ENCODE data around the gene ARL10.

The ARL10 gene

DNA sequence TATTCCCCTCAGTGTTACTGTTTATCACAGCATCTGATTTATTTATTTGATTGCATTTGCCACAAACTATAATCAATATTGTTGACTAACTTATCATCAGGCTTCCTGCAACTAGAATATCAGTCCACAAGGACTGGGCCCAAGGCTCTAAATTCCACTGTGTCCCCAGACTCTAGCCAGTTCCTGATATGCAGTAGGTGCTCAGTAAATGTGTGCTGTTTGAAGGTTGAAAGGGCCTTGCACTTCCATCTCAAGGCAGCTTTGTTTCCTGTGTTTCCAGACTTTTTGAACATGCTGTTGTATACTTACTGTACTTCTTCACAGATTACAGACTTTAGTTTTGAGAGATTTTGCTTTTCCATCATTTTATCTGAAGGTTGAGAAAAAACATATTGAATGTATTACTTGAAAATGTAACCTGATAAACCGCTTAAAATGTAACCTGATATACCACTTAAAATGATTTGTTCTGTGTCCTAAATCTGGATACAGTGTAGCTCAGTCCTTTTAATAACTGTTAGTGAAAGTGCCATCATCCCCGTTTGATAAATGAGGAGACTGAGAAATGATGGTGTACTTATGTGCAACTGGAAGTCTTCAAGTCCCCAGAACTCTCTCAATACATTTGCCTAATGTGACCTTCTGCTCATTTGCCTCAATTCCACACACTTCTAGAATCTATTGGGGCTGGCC lies 22.4 kb upstream of the ARL10 start:
- Histone ChIP-seq H4K20me1 (ENCODE audit: insufficient read depth, low read length) (no peaks in the 10 kb centered on the region), H2AFZ (ENCODE audit: low read length) (no peak overlapping the region), H3K4me2 (ENCODE audit: low read depth, low read length) (no peak overlapping the region), H3K4me1 (ENCODE audit: low read length) (no peaks in the 10 kb centered on the region), H3K9ac (ENCODE audit: low read length) (no peak overlapping the region), H3K27ac (ENCODE audit: low read length) (no peak overlapping the region), H3K9me3 (replicated peaks; ENCODE audit: insufficient read depth, low read length) (no peaks in the 10 kb centered on the region), H3F3A (ENCODE audit: insufficient read depth, low read length) (no peaks in the 10 kb centered on the region), H3K4me3 (ENCODE audit: low read length) (no peak overlapping the region), H3K27me3 (replicated peaks; ENCODE audit: insufficient read depth, low read length) (no peaks in the 10 kb centered on the region), H3K9me2 (replicated peaks; ENCODE audit: insufficient read depth, low read length) (no peaks in the 10 kb centered on the region), H3K79me2 (ENCODE audit: low read length) (no peaks in the 10 kb centered on the region), H3K36me3 (replicated peaks; ENCODE audit: insufficient read depth, low read length) (no peaks in the 10 kb centered on the region)
- TF ChIP-seq, protein P1, sequence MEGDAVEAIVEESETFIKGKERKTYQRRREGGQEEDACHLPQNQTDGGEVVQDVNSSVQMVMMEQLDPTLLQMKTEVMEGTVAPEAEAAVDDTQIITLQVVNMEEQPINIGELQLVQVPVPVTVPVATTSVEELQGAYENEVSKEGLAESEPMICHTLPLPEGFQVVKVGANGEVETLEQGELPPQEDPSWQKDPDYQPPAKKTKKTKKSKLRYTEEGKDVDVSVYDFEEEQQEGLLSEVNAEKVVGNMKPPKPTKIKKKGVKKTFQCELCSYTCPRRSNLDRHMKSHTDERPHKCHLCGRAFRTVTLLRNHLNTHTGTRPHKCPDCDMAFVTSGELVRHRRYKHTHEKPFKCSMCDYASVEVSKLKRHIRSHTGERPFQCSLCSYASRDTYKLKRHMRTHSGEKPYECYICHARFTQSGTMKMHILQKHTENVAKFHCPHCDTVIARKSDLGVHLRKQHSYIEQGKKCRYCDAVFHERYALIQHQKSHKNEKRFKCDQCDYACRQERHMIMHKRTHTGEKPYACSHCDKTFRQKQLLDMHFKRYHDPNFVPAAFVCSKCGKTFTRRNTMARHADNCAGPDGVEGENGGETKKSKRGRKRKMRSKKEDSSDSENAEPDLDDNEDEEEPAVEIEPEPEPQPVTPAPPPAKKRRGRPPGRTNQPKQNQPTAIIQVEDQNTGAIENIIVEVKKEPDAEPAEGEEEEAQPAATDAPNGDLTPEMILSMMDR (IDR thresholded peaks at IDR 0.05; ENCODE audit: low read length) = no peak
- TF ChIP-seq EZH2phosphoT487 (IDR thresholded peaks at IDR 0.05; ENCODE audit: low read length) (no peak), EZH2 (optimal IDR thresholded peaks at IDR 0.05; ENCODE audit: low read depth, low read length) (no peak)
- no peak for DNase-seq

DNA sequence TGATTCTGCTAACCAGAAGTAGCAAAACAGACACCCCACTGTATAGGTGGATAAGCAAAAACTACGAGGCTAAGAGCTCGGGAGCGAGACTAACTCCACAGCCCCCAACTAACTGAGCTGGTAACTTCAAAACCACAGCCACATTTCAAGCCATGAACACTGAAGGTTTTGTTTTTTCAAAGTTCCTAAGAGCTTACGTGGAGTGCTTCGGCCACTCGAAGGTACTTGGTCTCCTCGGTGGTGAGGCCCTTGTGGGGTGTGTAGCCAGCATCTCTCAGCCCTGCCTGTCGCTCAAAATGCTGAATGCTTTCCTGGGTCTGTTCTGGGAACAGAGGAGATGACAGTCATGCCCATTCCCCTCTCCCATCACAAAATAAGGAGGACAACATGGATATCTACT lies 14.9 kb upstream of the ARL10 start:
- Histone ChIP-seq H3F3A (ENCODE audit: insufficient read depth, low read length) (no peaks in the 10 kb centered on the region), H3K4me3 (ENCODE audit: low read length) (no peak overlapping the region), H3K9me3 (replicated peaks; ENCODE audit: insufficient read depth, low read length) (no peaks in the 10 kb centered on the region), H3K79me2 (ENCODE audit: low read length) (peaks cover 19% of the 10 kb centered on the region), H3K4me1 (ENCODE audit: low read length) (no peaks in the 10 kb centered on the region), H3K27ac (ENCODE audit: low read length) (no peak overlapping the region), H3K36me3 (replicated peaks; ENCODE audit: insufficient read depth, low read length) (no peaks in the 10 kb centered on the region), H4K20me1 (ENCODE audit: insufficient read depth, low read length) (no peaks in the 10 kb centered on the region), H3K9me2 (replicated peaks; ENCODE audit: insufficient read depth, low read length) (no peaks in the 10 kb centered on the region), H3K9ac (ENCODE audit: low read length) (no peak overlapping the region), H3K4me2 (ENCODE audit: low read depth, low read length) (no peak overlapping the region), H3K27me3 (replicated peaks; ENCODE audit: insufficient read depth, low read length) (no peaks in the 10 kb centered on the region), H2AFZ (ENCODE audit: low read length) (no peak overlapping the region)
- DNase-seq = no peak
- TF ChIP-seq EZH2 (optimal IDR thresholded peaks at IDR 0.05; ENCODE audit: low read depth, low read length) (no peak), EZH2phosphoT487 (IDR thresholded peaks at IDR 0.05; ENCODE audit: low read length) (no peak)
- TF ChIP-seq, protein P1 (IDR thresholded peaks at IDR 0.05; ENCODE audit: low read length) = no peak

- Histone ChIP-seq H3K9me3 (replicated peaks; ENCODE audit: insufficient read depth, low read length) (no peaks in the 10 kb centered on the region), H4K20me1 (ENCODE audit: insufficient read depth, low read length) (no peaks in the 10 kb centered on the region), H3K27ac (ENCODE audit: low read length) (no peak overlapping the region), H3F3A (ENCODE audit: insufficient read depth, low read length) (no peaks in the 10 kb centered on the region), H3K79me2 (ENCODE audit: low read length) (peaks cover 33% of the 10 kb centered on the region), H3K9me2 (replicated peaks; ENCODE audit: insufficient read depth, low read length) (no peaks in the 10 kb centered on the region), H3K4me1 (ENCODE audit: low read length) (no peaks in the 10 kb centered on the region), H3K27me3 (replicated peaks; ENCODE audit: insufficient read depth, low read length) (no peaks in the 10 kb centered on the region), H2AFZ (ENCODE audit: low read length) (no peak overlapping the region), H3K4me2 (ENCODE audit: low read depth, low read length) (no peak overlapping the region), H3K9ac (ENCODE audit: low read length) (no peak overlapping the region), H3K36me3 (replicated peaks; ENCODE audit: insufficient read depth, low read length) (no peaks in the 10 kb centered on the region), H3K4me3 (ENCODE audit: low read length) (no peak overlapping the region)
- TF ChIP-seq EZH2 (optimal IDR thresholded peaks at IDR 0.05; ENCODE audit: low read depth, low read length) = no peak
- DNase-seq = no peak
These were observed 13.0 kb upstream of the ARL10 start for GRCh38 chr5:176352116-176352878.

DNA sequence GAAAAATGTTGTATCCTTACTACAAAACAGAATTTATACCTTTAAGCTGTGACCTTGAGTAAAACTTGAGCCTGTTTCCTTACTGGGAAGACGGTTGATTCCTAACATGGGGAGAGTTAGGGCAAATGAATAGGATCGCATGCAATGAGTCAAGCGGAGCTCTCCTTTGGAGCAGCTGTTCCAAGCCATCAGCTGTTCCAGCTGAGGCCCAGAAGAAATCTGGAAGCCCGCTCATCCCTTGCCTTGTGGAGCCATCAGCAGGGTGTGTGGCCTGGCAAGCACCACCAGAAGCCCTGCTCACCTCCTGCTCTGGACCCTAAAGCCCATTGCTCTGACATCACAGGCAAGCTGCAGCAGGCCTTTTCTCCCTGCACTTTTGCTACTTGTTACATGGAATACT lies 11.8 kb upstream of the ARL10 start:
- no peaks in the 10 kb centered on the region for H4K20me1 ChIP-seq (ENCODE audit: insufficient read depth, low read length)
- H3K9me3 ChIP-seq (replicated peaks; ENCODE audit: insufficient read depth, low read length) = no peaks in the 10 kb centered on the region
- H3K9ac ChIP-seq (ENCODE audit: low read length) = no peak overlapping the region
- TF ChIP-seq EZH2 (optimal IDR thresholded peaks at IDR 0.05; ENCODE audit: low read depth, low read length) = no peak
- TF ChIP-seq EZH2phosphoT487 (IDR thresholded peaks at IDR 0.05; ENCODE audit: low read length) = no peak
- TF ChIP-seq, protein P1 (IDR thresholded peaks at IDR 0.05; ENCODE audit: low read length) = no peak
- H3K27ac ChIP-seq (ENCODE audit: low read length) = no peak overlapping the region
- H3K27me3 ChIP-seq (replicated peaks; ENCODE audit: insufficient read depth, low read length) = no peaks in the 10 kb centered on the region
- H3F3A ChIP-seq (ENCODE audit: insufficient read depth, low read length) = no peaks in the 10 kb centered on the region
- no peaks in the 10 kb centered on the region for H3K9me2 ChIP-seq (replicated peaks; ENCODE audit: insufficient read depth, low read length)
- H3K4me3 ChIP-seq (ENCODE audit: low read length) = no peak overlapping the region
- H3K36me3 ChIP-seq (replicated peaks; ENCODE audit: insufficient read depth, low read length) = no peaks in the 10 kb centered on the region
- H3K4me2 ChIP-seq (ENCODE audit: low read depth, low read length) = no peak overlapping the region
- H3K79me2 ChIP-seq (ENCODE audit: low read length) = peaks cover 40% of the 10 kb centered on the region
- H2AFZ ChIP-seq (ENCODE audit: low read length) = no peak overlapping the region
- DNase-seq = no peak
- H3K4me1 ChIP-seq (ENCODE audit: low read length) = no peaks in the 10 kb centered on the region

Data from MM.1S (cell line).